ENCODE measurements around the gene FAM170B.

The FAM170B gene

DNA sequence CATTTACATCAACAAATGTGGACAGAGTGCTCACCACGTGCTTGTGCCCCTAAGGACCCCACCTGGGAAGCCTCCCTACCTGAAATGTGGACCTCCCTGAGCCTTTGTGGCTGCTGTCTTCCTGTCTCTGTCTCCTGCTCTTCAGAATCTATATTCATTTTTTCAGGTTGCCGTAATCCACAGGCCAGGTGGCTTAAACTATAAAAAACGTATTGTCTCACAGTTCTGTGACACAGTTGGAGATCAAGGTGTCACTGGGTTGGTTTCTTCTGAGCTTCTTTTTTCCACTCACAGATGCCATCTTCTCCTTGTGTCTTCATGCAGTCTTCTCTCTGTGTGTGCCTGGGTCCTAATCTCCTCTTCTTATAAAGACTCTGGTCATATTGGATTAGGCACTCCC, 12.9 kb downstream of the FAM170B start:
- DNase-seq (ENCODE audit: low spot score) = no peak

DNA sequence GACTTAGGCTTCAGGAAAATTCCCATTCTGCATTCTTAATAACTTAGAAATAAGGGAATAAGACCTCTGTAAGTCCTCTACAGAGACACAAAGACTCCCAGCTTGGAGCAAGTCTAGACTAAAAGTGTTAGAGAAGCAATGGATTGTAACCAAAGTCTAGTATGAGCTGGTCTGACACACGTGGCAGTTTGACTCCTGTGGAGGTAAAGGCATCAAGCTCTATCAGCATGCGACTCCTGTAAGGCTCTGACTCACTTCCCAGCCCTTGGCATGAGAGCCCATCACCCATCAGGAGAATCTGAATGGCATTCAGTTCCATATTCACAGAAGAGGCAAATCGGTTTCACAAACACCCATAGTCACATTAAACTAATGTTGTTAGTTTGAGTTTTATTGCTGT, 14.1 kb downstream of the FAM170B start:
- no peak for DNase-seq (ENCODE audit: low spot score)

DNA sequence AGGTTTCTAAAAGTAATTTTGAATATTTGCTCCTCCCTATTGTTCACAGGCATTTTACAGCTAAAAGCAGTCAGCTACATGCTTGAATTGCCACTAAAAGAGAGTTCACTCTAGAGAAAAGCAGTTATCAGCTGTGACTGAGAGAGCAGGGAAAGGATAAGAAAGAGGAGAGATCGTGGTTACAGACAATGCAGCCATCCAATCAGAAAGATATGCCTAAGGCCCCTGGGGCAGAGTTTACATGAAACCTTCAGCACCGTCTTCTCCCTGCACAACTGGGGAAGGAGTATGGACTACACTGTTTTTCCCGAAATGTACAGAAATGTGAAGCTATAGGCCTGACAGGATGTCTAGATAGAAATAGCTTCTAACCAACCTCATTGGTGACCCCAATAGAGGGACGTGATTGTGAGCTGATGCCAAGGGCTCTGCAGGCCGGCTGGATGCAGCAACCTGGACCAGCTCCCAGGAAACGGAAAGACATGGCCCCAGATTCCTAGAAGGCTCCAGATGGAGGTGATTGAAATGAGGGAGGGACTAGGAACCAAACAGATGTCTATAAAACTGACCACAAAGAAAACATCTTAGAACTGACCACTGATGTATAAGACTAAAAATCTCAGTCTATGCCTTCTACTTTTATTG, 15.3 kb downstream of the FAM170B start:
- no peak for DNase-seq (ENCODE audit: low spot score)

DNA sequence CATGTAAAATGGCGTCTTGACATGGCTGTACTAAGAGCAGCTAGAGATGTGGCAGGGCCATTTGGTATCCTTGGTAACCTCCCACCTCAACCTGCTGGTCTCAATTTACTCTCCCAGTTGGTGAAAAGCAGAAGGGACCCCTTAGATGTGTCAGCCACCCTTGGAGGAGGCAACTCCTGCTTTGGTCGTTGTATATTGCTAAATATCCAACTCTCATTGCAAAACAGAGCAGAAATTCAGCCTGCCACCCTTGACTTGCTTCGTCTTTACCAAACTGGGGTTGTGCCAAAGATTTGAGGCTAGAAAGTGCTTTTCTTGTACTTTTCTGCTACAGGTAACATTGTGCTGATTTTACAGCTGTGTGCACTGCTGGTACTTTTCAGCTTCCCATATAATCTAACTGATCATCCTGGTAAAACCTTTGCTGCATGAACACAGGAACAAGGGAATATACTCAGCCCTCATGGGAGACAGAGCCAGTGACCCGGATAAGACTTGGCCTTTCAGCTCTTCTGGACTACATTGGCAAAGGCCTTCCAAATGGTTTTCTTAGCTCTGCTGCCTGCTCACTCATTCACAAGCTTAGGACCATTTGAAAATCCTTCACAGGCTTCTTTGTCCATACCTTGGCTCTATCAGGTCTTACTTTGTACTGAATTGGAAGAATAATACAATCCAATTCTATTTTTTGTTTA, 16.3 kb downstream of the FAM170B start:
- DNase-seq (ENCODE audit: low spot score) = no peak

DNA sequence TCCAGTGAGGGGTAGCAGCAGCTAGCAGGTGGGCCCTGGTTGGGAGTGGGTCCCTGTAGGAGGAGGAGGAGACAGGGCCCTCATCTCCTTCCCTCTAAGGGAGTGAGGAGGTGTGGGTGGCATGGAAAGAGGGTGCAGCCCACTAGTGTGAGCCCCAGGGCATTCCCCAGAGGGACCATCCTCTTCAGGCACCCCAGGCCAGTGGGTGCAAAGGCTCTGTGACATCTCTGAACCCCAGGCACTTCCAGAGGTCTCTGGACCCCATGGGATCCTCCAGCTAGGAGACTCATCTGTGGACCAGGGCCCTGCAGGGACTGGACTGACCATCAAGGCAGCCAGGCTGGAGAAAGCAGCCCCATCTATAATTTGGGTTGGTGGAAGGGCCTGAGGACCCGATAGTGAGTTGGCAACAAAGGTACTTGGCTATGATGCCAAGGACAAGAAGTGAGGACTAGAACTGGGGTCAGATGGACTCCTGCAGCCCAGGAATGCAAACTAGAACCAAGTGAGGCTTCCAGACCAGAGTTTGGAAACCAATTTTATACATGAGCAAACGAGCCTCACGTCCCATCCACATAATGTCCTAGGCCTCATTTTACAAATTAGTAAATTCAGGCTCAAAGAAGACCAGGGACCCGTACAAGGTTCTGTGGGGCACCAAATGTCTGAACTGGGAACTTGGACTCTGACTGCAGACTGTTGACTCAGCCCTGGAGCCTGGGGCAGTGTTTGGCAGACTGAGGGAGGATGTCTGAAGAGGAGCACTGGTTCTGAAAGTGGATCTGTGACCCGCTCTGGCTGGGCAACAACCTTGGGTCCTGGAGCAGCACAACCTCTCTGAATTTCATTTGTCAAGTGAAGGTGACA, 17.1 kb downstream of the FAM170B start:
- no peak for DNase-seq (ENCODE audit: low spot score)

DNA sequence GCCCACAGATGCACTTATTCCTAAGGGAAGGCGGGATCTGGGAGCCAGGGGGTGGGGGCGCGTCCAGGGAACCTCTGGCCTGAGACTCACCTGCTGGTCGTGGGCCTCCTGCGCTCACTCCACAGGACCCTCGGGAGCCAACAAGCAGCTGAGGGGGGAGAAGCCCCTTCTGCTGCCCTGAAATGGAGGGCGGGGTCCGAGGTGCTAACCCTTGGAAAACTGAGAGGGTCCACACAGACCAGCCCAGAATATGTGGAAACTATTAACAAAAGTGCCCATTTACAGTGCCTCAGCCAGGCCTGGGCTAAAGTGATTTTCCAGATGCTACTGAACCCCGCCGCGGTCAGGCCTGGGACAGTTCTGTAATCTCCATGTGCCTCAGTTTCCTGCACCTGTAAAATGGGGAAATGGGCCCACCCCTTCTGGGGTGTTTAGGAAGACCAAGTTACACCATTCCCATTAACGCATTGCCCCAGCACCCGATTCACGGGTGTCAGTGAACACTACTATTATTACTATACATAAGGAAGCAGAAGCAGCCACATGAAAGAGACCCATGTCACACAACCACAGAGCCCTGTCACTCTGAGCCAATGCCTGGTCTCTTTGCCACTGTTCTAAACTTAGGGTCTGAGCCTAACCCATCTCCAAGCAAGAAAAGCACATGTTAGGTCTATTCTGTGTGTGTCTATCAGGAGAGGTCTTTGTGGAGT, 17.9 kb downstream of the FAM170B start:
- DNase-seq (ENCODE audit: low spot score) = no peak

DNA sequence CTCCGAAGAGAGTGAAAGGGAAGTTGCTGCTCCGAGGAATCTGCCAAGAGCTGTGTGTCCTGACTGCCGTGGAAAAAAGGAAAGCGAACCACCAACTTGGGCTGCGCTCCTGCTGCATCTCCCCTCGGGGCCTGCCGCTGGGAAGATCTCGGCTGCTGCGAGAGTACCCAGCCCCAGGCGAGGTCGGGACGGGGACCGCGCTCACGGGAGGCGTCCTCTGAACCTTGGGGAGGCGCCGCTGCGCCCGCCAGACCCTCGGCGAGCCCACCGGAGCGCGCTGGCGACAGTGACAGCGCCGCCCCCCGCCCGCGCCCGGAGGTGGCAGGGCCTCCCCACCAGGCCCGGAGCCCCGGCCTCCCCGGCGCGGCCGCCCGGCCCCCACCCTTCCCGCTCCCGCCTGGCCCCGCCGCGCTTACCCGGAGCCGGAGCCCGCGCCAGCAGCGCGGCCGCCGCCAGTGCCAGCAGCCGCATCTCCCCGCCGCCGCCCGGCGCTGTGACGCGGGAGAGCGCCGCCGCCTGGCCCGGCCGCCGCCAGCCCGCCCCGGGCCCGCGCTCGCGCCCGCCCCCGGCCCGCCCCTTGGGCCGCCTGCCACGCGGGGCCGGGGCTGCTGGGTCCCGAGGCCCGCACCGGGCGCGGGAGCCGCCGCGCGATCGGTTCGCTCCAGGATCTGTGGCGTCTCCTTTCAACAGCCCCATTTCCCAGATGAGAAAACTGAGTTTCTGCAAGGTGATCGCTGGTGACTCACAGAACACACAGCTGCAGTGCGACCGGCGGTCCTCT, 18.6 kb downstream of the FAM170B start, which contains the start of gene VSTM4:
Gene VSTM4 (minus strand): TSS at position 508 of the 781 bp plus-strand sequence. CDS start 37 bp downstream, at position 471.
- no peak for DNase-seq (ENCODE audit: low spot score)

DNA sequence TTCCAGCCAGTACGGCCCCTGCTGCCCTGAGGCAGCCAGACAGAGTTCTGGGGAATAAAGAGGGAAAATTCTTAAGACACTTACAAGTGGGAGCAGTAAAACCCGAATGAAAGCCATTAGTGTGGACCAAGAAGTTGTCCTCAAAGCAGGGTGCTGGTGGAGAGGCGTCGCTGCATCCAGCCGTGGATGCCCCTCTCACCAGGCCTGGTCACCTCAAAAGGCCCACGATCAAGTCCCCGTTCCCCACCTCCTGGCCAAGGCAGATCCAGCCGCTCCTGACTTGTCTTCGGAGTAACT, 19.2 kb downstream of the FAM170B start:
- no peak for DNase-seq (ENCODE audit: low spot score)

GRCh38 chr10:49113741-49114141, 20.1 kb downstream of the FAM170B start:
- DNase-seq (ENCODE audit: low spot score) = no peak

DNA sequence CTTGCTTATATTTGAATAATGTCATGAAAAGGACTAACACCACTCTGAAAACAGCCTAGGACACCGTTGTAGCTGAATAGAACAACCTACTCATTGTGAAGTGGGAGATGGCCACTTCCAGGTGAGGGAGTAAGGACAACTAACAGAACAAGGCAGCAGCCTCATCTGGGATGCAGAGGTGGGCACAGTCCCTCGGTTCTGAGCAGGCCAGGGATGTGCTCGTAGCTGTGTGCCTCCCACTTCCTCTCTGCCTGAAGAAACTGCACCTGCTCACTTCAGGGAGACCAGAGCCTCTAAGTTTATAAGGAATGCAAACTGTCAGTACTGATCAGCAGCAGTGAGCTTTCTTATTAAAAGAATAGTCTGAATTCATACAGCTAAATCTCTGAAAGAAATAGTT, 21.0 kb downstream of the FAM170B start:
- DNase-seq (ENCODE audit: low spot score) = no peak

DNA sequence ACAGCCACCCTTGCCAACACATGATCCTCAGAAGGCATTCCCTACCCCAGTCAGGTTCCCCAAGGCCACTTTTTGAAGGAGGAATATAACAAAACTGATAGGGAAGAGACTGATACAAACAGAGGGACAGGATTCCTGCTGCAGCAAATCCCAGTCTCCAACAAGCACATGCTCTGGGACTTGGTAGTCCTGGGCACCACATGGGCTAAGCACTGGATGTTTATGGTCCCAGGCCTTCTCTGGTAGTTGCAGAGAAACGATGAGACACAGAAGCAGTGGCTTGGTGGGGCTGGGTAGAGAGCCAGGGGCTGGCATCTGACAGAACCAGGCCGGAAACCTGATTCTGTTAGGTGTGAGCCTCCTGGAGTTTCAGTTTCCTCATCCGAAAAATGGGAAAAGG, 21.7 kb downstream of the FAM170B start:
- DNase-seq (ENCODE audit: low spot score) = no peak

DNA sequence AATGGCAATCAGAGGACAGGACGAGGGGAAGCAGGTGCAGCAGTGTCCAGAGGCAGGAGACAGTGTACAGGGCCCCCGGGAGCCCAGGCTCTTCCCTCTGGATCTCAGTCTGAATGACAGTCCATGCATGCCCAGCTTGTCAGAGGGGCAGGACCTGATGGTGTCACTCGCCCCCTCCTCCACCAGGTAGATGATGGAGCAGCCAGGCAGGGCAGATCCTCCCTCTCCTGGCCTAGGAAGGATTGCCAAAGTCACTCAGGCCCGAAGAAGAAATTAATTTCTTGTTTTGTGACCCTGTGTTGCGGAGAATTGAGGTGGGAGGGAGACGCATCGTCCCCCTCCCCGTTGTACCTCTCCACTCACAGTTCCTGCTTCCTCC, 22.5 kb downstream of the FAM170B start:
- DNase-seq (ENCODE audit: low spot score) = no peak

GRCh38 chr10:49110684-49111319, 23.0 kb downstream of the FAM170B start:
- DNase-seq (ENCODE audit: low spot score) = no peak

GRCh38 chr10:49109669-49110340, 24.0 kb downstream of the FAM170B start:
- DNase-seq (ENCODE audit: low spot score) = no peak

DNA sequence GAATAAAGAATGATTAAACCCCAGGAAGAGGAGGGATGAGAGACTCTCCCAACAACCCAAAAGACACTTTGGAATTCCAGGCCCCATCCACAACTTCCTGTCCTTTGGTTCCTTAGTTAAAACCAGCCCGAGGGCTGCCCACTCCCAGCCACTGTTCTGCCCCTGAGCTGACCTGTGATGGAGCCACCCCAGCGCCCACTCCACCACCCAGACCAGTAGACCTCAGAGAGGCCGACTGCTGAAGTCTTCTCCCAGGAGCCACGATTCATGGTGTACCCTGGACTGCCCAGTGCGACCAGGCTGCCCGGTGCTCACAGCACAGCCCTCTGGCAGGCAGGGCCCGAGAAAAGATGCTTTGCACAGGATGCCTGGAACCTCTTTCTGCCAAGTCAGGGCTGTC, 25.2 kb downstream of the FAM170B start:
- no peak for DNase-seq (ENCODE audit: low spot score)

GRCh38 chr10:49107887-49108267, 25.9 kb downstream of the FAM170B start:
- DNase-seq (ENCODE audit: low spot score) = no peak

DNA sequence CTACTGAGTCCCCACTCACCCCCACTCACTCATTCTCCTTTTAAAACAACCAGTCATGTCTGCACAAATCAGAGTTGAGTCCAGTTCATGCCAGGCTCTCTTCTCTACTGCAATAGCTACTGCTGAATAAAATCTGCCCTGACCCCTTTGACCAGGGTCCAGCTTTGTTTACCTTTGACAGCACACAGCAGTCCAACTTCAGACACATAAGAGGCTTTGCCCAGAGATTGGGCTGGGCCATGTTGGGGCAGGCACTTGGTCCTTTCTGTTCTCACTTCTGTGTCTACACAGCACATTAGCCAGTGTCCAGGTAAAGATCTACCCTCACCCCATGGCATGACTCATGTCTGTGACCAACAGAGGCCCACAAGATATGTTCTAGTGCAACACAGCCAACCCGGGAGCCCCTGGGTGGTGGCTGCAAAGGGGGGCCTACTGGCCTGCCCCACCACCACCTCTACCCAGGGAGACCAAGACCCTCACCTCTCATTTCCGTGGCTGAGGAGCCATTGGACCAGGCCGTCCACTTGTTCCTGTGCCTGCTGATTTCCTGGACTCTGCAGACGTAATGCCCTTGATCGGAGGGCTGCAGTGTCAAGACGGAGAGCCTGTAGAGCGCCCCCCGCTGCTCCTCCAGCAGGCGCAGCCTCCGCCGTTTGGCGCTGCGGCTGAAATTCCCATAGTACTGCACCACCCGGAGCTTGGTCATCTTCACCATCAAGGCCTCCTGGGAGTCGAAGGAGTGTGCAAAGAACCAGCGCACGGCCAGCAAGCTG, 26.5 kb downstream of the FAM170B start:
- DNase-seq (ENCODE audit: low spot score) = no peak

DNA sequence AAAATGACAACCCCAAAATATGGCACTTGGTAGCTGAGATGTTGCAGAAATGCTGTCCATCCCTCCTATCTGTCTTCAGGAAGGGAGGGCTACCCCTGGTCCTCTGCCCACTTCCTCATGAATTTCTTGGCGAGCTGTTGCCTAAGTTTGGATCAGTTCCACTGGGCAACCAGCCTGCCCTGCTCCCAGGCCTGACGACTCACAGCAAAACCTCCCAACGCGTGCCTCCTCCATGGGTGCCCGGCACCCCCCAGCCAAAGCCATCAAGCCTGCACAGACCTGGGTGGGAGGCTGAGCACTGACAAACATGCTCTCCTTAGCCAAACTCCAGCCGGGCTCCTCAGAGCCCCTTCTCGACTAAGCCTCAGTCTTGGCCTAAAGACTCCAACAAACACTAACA, 27.4 kb downstream of the FAM170B start:
- no peak for DNase-seq (ENCODE audit: low spot score)

- DNase-seq (ENCODE audit: low spot score) = no peak
Measured at GRCh38 chr10:49105076-49105475, 28.7 kb downstream of the FAM170B start.

- DNase-seq (ENCODE audit: low spot score) = no peak
Measured at GRCh38 chr10:49104323-49104722, 29.5 kb downstream of the FAM170B start.
